Esophagus mucosa (tissue), 1 donor: Measurements from ENCODE around the gene OSBP. TPM values are rescaled to one million over a fixed set of nuclear protein-coding genes. Genes with fewer than 3 reads are reported as not detected.
"Not testable (repeated sequence)": the region's sequence is repeated elsewhere in the genome, so short reads cannot be mapped to it uniquely, and the experiment has no call there.

ENCODE experiments used
- ATAC-seq: fragments of 200-7000 bp; cut with Tn5 transposase; one replicate; pipeline ENCODE4 v1.9.1; 2020
- total RNA-seq: library from RNA; stranded (reverse); gene quantifications from one replicate; pipeline ENCODE4 v1.2.4, GENCODE V29; 2023
- donor health status: DM: yes; HTN: yes; CAD: no.

The OSBP gene
- 24.0 TPM for total RNA-seq

- ATAC-seq, result peak; percentile 94
These were observed at the start of gene OSBP for GRCh38 chr11:59615637-59616395. Gene OSBP (minus strand): TSS chr11:59615774. CDS start chr11:59615664, 110 bp downstream.

GRCh38 chr11:59660621-59661020, 45.0 kb upstream of the OSBP start:
- no peak for ATAC-seq

- ATAC-seq, result no peak
These were observed 44.4 kb upstream of the OSBP start for GRCh38 chr11:59659981-59660380.

- no peak for ATAC-seq
These were observed 42.5 kb upstream of the OSBP start for GRCh38 chr11:59658036-59658435.

- ATAC-seq, result no peak
These were observed 39.3 kb upstream of the OSBP start for GRCh38 chr11:59654893-59655292.

GRCh38 chr11:59647245-59647980, 31.8 kb upstream of the OSBP start:
- no peak for ATAC-seq

GRCh38 chr11:59644528-59644927, 29.0 kb upstream of the OSBP start:
- no peak for ATAC-seq

- ATAC-seq, result no peak
These were observed 27.8 kb upstream of the OSBP start for GRCh38 chr11:59643390-59643789.

- ATAC-seq, result no peak
These were observed 25.6 kb upstream of the OSBP start for GRCh38 chr11:59641156-59641555.

GRCh38 chr11:59630493-59630892, 14.9 kb upstream of the OSBP start:
- ATAC-seq, result no peak

GRCh38 chr11:59629996-59630395, 14.4 kb upstream of the OSBP start:
- ATAC-seq, result no peak

GRCh38 chr11:59626969-59627368, 11.4 kb upstream of the OSBP start:
- not testable (repeated sequence) for ATAC-seq

- ATAC-seq, result no peak
These were observed 10.1 kb upstream of the OSBP start for GRCh38 chr11:59625703-59626102.

GRCh38 chr11:59617876-59618275, 2.3 kb upstream of the OSBP start:
- no peak for ATAC-seq

- ATAC-seq, result no peak
These were observed 915 bp upstream of the OSBP start for GRCh38 chr11:59616396-59616982.

- no peak for ATAC-seq
These were observed 396 bp downstream of the OSBP start for GRCh38 chr11:59615120-59615636.

GRCh38 chr11:59614277-59615119, 1.1 kb downstream of the OSBP start:
- ATAC-seq, result no peak

GRCh38 chr11:59611570-59612565, 3.7 kb downstream of the OSBP start:
- no peak for ATAC-seq

- ATAC-seq, result no peak
These were observed 5.3 kb downstream of the OSBP start for GRCh38 chr11:59610289-59610688.

- no peak for ATAC-seq
These were observed 7.7 kb downstream of the OSBP start for GRCh38 chr11:59607703-59608454.
